Activated CD4-positive, alpha-beta T cell treated with anti-CD3 and anti-CD28 coated beads for 4 hours (primary cell): ENCODE results near the gene ZNF324B.
"Not testable (repeated sequence)": the region's sequence is repeated elsewhere in the genome, so short reads cannot be mapped to it uniquely, and the experiment has no call there.

Source experiments
- DNase-seq, 2 donors: peaks; one replicate each; pipeline ENCODE4 v3.0.0-alpha.2; 2020

Gene ZNF324B

DNA sequence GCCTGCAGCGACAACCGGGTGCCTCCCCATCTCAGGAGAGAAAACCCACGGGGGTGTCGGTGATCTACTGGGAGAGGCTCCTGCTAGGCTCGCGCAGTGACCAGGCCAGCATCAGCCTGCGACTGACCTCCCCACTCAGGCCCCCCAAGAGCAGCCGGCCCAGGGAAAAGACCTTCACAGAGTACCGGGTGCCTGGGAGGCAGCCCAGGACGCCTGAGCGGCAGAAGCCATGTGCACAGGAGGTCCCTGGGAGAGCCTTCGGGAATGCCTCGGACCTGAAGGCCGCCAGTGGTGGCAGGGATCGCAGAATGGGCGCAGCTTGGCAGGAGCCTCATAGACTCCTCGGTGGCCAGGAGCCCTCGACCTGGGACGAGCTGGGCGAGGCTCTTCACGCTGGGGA lies 3.9 kb downstream of the ZNF324B start:
- no peak for DNase-seq

DNA sequence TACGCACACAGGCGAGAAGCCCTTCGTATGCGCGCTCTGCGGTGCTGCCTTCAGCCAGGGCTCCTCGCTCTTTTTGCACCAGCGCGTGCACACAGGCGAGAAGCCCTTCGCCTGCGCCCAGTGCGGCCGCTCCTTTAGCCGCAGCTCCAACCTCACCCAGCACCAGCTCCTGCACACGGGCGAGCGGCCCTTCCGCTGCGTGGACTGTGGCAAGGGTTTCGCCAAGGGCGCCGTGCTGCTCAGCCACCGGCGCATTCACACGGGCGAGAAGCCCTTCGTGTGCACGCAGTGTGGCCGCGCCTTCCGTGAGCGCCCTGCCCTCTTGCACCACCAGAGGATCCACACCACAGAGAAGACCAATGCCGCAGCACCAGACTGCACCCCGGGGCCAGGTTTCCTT lies 4.7 kb downstream of the ZNF324B start:
- no peak for DNase-seq

- DNase-seq, result no peak
Measured at GRCh38 chr19:58460039-58460438, 8.6 kb downstream of the ZNF324B start.

DNA sequence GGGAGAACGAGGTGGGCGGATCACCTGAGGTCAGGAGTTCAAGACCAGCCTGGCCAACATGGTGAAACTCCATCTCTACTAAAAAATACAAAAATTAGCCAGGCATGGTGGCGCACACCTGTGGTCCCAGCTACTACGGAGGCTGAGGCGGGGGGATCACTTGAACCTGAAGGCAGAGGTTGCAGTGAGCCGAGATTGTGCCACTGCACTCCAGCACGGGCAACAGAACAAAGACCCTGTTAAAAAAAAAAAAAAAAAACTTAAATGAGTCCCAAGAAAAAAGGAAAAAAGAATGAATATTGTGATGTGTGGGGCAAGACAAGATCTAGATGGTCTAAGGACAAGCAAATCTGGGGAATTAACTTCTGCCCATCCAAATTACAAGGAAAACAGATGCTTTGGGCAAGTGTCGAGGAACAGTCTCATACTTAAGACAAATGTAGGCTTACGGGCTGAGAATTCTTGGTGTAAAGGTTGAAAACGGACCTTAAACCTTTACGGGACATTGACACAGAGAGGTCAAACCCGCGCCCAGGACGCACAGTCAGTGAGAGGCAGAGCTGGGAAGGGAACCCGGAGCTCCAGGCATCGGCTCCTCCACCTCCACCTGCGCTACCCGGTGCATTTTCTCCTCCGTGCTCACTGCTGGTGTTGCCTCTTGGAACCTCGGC lies 14.8 kb downstream of the ZNF324B start:
- DNase-seq, result no peak

GRCh38 chr19:58466760-58467589 lies 15.6 kb downstream of the ZNF324B start, which contains the start of gene ZNF324:
TSS of gene ZNF324 (plus strand) at chr19:58467080. CDS start at chr19:58469186, 2,106 bp downstream.
- DNase-seq, result peak; percentile 97

DNA sequence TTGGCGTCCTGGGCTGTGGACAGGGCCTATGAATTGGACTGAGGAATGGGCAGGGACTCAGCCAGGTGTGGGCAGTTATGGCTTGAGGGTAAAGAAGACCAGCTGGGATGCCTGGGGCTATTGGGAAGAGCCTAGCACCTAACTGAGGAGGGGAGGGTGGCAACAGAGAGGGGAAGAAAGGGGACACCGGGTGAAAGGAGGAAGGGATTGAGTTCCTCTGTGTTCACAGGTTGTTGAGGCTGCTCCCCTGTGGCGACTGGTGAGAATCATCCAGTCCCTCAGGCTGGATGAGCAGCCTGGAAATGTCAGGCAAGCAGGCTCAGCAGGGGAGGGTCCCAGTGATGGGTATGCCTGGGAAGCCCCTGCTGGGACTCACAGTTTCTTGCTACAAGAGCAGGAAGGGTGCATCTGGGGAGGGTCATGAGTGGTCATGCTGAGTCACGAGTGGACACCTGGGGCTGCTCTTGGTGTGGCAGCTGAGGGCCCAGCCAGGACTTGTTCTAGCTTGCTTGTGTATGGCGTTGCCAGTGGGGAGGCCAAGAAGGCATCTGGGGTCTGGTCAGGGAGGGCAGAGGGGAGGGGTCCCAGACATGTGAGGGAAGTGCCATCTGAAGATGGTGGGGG lies 16.9 kb downstream of the ZNF324B start:
- DNase-seq, result no peak

DNA sequence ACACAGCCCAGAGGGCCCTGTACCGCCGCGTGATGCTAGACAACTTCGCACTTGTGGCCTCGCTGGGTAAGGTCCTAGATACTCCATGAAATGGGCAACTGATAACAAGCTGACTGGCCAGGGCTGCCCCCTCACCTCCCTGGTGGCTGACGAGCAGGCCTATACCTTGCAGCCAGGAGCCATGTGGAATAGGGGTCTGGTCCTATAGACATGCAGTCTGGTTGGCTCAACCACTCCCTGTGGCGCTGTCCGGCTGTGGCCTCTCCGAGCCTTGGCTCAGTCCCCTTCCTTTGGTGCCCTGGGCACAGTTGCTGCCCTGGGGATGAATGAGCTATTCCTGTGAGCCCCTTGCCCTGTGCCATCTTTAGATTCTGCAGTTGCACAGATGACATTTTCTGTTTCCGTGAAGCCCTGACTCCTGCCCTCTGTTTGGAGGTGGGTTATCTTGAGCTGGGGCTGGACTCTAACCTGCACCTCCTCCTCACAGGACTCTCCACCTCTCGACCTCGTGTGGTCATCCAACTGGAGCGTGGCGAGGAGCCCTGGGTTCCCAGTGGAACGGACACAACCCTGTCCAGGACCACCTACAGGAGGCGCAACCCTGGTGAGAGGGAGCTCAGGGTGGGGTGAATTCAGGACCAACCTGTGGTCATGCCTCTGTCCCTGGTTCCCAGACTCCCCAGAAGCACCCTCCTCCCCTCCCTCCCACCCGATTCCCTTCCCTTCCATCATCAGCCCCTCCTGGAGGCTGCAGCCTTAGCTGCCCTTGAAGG lies 18.0 kb downstream of the ZNF324B start:
- no peak for DNase-seq

DNA sequence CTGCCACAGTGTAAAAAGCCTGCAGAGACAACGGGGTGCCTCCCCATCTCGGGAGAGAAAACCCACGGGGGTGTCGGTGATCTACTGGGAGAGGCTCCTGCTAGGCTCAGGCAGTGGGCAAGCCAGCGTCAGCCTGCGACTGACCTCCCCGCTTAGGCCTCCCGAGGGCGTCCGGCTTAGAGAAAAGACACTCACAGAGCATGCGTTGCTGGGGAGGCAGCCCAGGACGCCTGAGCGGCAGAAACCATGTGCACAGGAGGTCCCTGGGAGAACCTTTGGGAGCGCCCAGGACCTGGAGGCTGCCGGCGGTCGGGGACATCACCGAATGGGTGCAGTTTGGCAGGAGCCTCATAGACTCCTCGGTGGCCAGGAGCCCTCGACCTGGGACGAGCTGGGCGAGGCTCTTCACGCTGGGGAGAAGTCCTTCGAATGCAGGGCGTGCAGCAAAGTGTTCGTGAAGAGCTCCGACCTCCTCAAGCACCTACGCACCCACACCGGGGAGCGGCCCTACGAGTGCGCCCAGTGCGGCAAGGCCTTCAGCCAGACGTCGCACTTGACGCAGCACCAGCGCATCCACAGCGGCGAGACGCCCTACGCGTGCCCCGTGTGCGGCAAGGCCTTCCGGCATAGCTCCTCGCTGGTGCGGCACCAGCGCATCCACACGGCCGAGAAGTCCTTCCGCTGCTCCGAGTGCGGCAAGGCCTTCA lies 19.6 kb downstream of the ZNF324B start:
- DNase-seq, result not testable (repeated sequence)

- DNase-seq, result no peak
Measured at GRCh38 chr19:58471736-58472135, 20.3 kb downstream of the ZNF324B start.

- DNase-seq, result no peak
Measured at GRCh38 chr19:58473775-58474174, 22.4 kb downstream of the ZNF324B start.

- no peak for DNase-seq
Measured at GRCh38 chr19:58474291-58474996, 23.0 kb downstream of the ZNF324B start.

DNA sequence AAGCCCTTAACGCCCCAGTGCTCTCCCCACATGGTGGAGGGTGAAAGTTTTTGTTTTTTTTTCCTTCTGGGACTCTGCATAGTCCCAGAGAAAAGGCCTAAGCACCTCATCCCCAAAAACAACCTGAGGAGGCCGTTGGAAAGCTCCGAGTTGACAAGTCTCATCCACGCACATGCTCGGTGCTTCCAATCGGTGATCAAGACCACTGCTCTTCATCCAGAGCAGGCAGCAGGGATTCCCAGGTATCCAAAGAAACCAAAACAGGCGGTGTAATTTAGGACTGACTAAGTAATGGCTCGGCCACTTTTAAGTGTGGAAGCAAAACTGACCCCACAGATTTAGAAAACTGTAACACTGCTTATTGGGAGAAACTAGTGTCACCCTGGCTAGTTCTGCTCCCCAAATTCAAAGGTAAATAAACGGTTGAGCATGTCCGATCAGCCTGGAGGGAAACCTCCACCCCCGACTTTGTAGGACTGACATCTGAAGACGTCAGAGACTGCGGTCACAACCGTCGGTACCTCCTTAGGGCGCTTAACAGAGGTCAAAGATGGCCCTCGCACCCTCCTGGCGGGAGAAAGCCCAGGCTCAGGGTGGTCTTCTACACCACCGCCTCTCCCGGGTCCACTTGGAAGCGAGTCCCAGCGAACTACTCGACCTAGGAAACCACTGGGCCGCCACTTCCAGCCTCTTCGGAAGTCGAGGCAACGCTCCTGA lies 23.7 kb downstream of the ZNF324B start:
- DNase-seq, result no peak

DNA sequence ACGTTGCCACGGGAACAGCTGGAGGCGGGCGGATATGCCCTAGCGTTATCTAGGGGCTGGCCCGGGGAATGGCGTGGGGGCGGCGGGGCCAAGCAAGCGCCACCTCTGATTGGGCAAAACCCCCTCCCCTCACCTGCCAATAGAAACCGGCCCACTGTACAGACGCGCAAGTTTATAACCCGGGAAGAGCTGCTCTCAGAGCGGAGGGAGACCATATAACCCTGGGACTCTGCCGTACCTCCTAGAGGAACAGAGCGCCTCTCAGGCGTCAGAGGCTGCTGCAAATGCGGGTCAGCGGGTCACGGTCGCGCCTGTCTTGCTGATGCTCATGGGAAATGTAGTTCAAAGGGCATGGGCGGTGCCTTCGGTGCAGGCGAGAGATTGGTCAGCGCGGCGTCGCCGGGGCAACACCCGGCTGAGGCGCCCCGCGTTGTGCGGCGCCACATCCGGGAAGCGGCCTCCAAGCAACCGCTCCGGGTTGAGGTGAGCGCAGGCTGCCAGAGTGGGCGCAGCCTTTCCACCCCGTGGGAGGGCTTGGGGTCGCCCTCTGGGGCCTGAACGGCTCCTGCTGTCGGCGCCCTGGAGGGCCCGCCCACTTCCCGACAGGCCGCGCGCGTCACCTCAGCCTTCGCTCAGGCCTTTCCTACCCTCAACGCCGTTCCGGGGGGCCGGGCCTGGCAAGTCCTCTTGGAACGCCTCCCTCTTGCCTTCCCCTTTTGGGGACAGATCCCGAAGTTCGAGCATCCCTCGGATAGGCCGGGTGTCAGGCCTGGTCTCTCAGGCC lies 24.5 kb downstream of the ZNF324B start, which contains the start of gene ZNF446:
ZNF446 (plus strand) TSS at position 639 of the 784 bp plus-strand sequence. CDS start 867 bp downstream, outside the sequence.
- peak; percentile 94 for DNase-seq

- no peak for DNase-seq
Measured at GRCh38 chr19:58476498-58477015, 25.1 kb downstream of the ZNF324B start.

DNA sequence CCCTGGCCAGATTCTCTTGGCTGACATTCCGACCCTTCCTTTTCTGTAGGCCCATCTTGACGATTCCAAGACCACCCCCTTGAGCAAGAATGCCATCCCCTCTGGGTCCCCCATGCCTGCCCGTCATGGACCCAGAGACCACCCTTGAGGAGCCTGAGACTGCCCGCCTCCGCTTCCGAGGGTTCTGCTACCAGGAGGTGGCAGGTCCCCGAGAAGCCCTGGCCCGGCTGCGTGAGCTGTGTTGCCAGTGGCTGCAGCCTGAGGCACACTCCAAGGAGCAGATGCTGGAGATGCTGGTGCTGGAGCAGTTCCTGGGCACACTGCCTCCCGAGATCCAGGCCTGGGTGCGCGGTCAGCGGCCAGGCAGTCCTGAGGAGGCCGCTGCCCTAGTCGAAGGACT lies 25.7 kb downstream of the ZNF324B start:
- DNase-seq, result no peak

DNA sequence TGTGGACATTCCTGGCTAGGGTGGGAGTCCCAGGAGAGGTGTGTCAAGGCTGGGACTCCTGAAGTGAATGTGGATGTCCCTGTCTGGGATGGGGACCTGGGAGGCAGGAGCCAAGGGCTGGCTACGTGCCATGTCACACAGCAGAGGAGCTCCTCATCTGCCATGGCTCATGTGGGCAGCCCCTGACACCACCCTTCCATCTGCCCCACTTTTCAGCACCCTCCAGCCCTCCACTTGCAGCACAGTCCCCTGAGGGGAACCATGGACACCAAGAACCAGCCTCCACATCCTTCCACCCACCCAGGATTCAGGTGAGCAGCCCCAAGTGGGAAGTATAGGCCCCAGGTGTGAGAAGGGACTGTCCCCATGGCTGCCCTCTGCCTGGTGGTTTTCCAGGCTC lies 26.4 kb downstream of the ZNF324B start:
- no peak for DNase-seq

DNA sequence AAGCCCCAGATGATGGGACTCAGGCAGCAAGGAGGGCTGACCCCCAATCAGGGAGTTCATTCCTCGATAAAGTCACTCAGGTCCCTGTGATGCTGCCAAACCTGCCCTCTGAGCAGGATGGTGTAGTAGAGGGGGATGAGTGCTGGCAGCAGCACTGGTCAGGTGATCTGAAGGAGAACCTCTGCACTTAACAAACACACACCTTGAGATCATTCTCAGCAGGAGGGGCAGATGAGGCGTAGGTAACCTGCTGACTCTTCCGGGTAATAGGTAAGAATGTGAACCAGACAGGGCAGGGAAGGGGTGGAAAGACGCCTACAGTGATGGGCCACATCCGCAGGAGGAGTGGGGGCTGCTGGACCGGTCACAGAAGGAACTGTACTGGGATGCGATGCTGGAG lies 27.9 kb downstream of the ZNF324B start:
- no peak for DNase-seq

DNA sequence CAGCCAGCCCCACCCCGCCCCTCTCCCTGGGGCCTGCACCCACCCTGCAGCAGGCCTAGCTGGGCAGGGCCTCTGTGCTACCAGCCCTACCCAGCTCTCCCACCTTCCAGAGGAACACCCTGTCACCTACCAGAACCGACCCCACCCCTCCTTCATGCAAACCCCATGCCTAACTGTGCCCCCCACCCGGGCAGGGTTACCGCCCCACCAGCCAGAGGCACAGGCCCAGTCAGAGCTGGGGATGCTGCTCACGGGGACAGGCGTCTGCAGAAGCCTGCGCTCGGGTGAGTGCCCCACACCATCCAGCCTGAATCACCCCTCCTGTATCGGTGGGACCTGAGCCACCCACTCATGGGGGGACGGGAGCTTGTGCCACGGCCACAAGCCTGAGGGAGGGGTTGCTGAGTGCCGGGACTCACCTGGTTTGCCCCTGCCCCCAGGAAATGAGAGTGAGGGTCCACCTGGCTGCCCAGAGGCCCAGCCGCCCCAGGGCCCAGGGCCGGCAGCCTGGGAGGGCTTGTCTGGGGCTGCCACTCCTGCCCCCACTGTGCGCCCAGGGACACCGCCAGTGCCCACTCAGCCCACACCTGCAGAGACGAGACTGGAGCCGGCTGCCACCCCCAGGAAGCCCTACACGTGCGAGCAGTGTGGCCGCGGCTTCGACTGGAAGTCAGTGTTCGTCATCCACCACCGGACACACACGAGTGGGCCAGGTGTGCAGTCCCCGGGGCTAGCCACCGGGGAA lies 28.5 kb downstream of the ZNF324B start:
- no peak for DNase-seq

GRCh38 chr19:58480481-58480830 lies 29.0 kb downstream of the ZNF324B start:
- no peak for DNase-seq
